ENCODE results near the gene CCDC33. TPM values are rescaled to one million over a fixed set of nuclear protein-coding genes. Genes with fewer than 3 reads are reported as not detected.

CCDC33 gene
- total RNA-seq, 1 donor from 2014 or later, result not detected

- ATAC-seq (no peak), DNase-seq (no peak)
- intact Hi-C loops (cut with micrococcal nuclease), result no loop called here
Observed at GRCh38 chr15:74207652-74208440, 28.3 kb upstream of the CCDC33 start.

- DNase-seq (no peak), ATAC-seq (no peak)
- intact Hi-C loops (cut with micrococcal nuclease), result no loop called here
Observed at GRCh38 chr15:74208496-74208895, 27.6 kb upstream of the CCDC33 start.

- ATAC-seq, result no peak
- intact Hi-C loops (cut with micrococcal nuclease), result no loop called here
- DNase-seq, result no peak
Observed at GRCh38 chr15:74208901-74209559, 27.1 kb upstream of the CCDC33 start.

GRCh38 chr15:74209560-74209958, 26.6 kb upstream of the CCDC33 start:
- peak; percentile 16 for ATAC-seq

GRCh38 chr15:74209997-74210671, 26.0 kb upstream of the CCDC33 start:
- DNase-seq, result no peak
- ATAC-seq, result peak; percentile 35
- intact Hi-C loops (cut with micrococcal nuclease), result no loop called here

More at GRCh38 chr15:74209560-74209958, 26.6 kb upstream of the CCDC33 start:
- DNase-seq, result no peak
- intact Hi-C loops (cut with micrococcal nuclease), result no loop called here

- intact Hi-C loops (cut with micrococcal nuclease), result no loop called here
- no peak for ATAC-seq
- no peak for DNase-seq
Observed at GRCh38 chr15:74210729-74211128, 25.4 kb upstream of the CCDC33 start.

- intact Hi-C loops (cut with micrococcal nuclease), result no loop called here
- no peak for ATAC-seq
- DNase-seq, result no peak
Observed at GRCh38 chr15:74211656-74212055, 24.5 kb upstream of the CCDC33 start.

GRCh38 chr15:74212494-74212893, 23.6 kb upstream of the CCDC33 start:
- intact Hi-C loops (cut with micrococcal nuclease), result no loop called here
- no peak for ATAC-seq

GRCh38 chr15:74213858-74214284, 22.3 kb upstream of the CCDC33 start:
- ATAC-seq (no peak), DNase-seq (no peak)
- intact Hi-C loops (cut with micrococcal nuclease), result no loop called here

More at GRCh38 chr15:74212494-74212893, 23.6 kb upstream of the CCDC33 start:
- no peak for DNase-seq

- ATAC-seq (no peak), DNase-seq (no peak)
- intact Hi-C loops (cut with micrococcal nuclease), result no loop called here
Observed at GRCh38 chr15:74214324-74215021, 21.7 kb upstream of the CCDC33 start.

- DNase-seq (no peak), ATAC-seq (no peak)
- intact Hi-C loops (cut with micrococcal nuclease), result no loop called here
Observed at GRCh38 chr15:74215958-74216357, 20.2 kb upstream of the CCDC33 start.

- intact Hi-C loops (cut with micrococcal nuclease), result no loop called here
- ATAC-seq, result no peak
- DNase-seq, result no peak
Observed at GRCh38 chr15:74216949-74217348, 19.2 kb upstream of the CCDC33 start.

GRCh38 chr15:74217907-74218885, 17.9 kb upstream of the CCDC33 start:
- no peak for ATAC-seq
- intact Hi-C loops (cut with micrococcal nuclease), result no loop called here
- no peak for DNase-seq

- DNase-seq, result no peak
- intact Hi-C loops (cut with micrococcal nuclease), result no loop called here
- no peak for ATAC-seq
Observed at GRCh38 chr15:74220475-74221248, 15.5 kb upstream of the CCDC33 start.

GRCh38 chr15:74221399-74222239, 14.5 kb upstream of the CCDC33 start:
- no peak for ATAC-seq
- no peak for DNase-seq
- intact Hi-C loops (cut with micrococcal nuclease), result no loop called here

- intact Hi-C loops (cut with micrococcal nuclease), result no loop called here
- ATAC-seq, result no peak
- no peak for DNase-seq
Observed at GRCh38 chr15:74222240-74223119, 13.6 kb upstream of the CCDC33 start.
